BJ (cell line): ENCODE data around the gene CUBN. TPM values are rescaled to one million over a fixed set of nuclear protein-coding genes. Genes with fewer than 3 reads are reported as not detected.

Experiments
- CTCF ChIA-PET: fragments of 350-600 bp; formaldehyde crosslinking; extraction: SDS; loops from one replicate; lab custom pipeline; 2021; ENCODE audit warnings: antibody characterized with exemption, inconsistent platforms; lab: Yijun Ruan, JAX
- POLR2A ChIA-PET: fragments of 300-600 bp; sonication (Branson Sonifier 250); formaldehyde crosslinking; extraction: SDS; loops from one replicate; lab custom pipeline; 2021; ENCODE audit warnings: antibody characterized with exemption; lab: Charles Lee
- DNase-seq: peaks from one replicate; pipeline ENCODE4 v3.0.0-alpha.2; 2011; ENCODE audit warnings: low read depth
- H3K27me3 ChIP-seq: 2 replicates; pipeline ENCODE4 v1.6.0; 2011; ENCODE audit warnings: low read length; ENCODE audit not compliant: control insufficient read depth, insufficient read depth
- H3K36me3 ChIP-seq: 2 replicates; pipeline ENCODE4 v1.5.1; 2011; ENCODE audit warnings: low read length; ENCODE audit not compliant: control insufficient read depth, insufficient read depth
- H3K4me3 ChIP-seq: 2 replicates; pipeline ENCODE4 v1.5.1; 2011; ENCODE audit warnings: low read depth, mild to moderate bottlenecking, control low read depth, low read length
- polyA plus RNA-seq: library from polyadenylated mRNA; depleted of rRNA; stranded (reverse); fragments of >200 nt; gene quantifications from 2 replicates; pipeline ENCODE4 v1.2.3, GENCODE V29; 2011
- TF ChIP-seq, protein P1 (sequence below): IDR thresholded peaks from 2 replicates; pipeline ENCODE4 v1.5.1; 2011; ENCODE audit warnings: low read depth, mild to moderate bottlenecking, control low read depth, inconsistent platforms, low read length, moderate library complexity; ENCODE audit not compliant: insufficient read depth

Gene CUBN
- polyA plus RNA-seq, 1 experiment = 0.39 TPM

DNA sequence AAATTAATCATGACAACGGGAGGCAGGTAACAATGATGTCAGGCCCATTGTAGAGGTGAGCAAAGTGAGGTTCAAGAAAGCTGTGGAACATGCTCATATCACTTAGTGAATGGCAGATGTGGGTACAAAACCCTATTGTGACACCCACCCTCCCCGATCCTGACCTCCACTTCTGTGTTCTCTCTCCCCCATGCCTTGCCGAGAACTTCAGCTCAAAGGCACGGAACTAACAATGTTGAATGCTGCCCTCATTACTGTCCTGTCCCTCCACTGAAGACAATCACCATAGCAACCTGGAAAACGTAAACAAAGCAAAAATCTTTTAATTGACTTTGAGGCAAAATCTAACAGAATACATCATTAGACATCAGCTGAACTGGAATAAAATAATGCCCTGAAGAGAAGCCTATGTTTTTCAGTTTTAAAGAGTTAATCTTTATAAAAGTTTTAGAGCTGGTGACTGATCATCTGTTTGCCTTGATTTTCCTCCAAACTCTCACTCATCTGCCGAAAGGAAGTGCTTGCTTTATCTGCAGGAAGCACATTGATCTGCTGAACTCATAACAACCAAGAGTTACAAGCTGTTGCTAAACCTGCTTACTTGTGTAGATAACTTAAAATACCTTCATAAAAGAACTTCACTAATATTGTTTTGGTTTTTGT is 133.6 kb downstream of the CUBN start:
- TF ChIP-seq, protein P1, sequence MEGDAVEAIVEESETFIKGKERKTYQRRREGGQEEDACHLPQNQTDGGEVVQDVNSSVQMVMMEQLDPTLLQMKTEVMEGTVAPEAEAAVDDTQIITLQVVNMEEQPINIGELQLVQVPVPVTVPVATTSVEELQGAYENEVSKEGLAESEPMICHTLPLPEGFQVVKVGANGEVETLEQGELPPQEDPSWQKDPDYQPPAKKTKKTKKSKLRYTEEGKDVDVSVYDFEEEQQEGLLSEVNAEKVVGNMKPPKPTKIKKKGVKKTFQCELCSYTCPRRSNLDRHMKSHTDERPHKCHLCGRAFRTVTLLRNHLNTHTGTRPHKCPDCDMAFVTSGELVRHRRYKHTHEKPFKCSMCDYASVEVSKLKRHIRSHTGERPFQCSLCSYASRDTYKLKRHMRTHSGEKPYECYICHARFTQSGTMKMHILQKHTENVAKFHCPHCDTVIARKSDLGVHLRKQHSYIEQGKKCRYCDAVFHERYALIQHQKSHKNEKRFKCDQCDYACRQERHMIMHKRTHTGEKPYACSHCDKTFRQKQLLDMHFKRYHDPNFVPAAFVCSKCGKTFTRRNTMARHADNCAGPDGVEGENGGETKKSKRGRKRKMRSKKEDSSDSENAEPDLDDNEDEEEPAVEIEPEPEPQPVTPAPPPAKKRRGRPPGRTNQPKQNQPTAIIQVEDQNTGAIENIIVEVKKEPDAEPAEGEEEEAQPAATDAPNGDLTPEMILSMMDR = no peak
- Histone ChIP-seq H3K36me3 (no peaks in the 10 kb centered on the region), H3K4me3 (no peak overlapping the region), H3K27me3 (no peaks in the 10 kb centered on the region)
- ChIA-PET POLR2A (interaction anchor here (0.6 kb wide), 1 partner anchor 158 kb away, joined by 3 read pairs; no protein-coding TSS in a partner anchor), CTCF (interaction anchor here (1.0 to 1.7 kb wide), 4 partner anchors 9 to 233 kb away, joined by 3 to 5 read pairs (median 4); no protein-coding TSS in a partner anchor)
- DNase-seq = no peak

DNA sequence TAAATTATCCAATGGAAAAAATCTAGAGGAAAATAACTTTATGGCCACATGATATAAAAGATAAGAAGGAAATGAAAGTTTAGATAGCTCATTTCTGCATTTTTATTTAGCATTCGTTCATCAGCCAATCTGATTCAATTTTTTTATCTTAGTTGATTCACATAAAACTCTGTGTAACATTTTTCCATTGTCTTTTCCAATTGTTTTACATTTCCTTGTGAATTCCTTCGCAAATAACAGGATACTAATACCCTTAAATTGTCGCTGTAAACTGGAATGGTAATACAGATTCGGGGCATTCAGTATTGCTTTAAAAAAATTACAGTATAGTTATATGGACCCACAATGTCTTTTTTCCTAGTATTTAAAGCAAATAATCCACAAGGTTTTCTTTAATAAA is 136.4 kb downstream of the CUBN start:
- POLR2A ChIA-PET = interaction anchor here (0.9 kb wide), 1 partner anchor 101 kb away, joined by 3 read pairs; no protein-coding TSS in a partner anchor
- H3K36me3 ChIP-seq = no peaks in the 10 kb centered on the region
- TF ChIP-seq, protein P1 = no peak
- CTCF ChIA-PET = interaction anchor here (1.8 kb wide), 1 partner anchor 207 kb away, joined by 4 read pairs; no protein-coding TSS in a partner anchor
- no peaks in the 10 kb centered on the region for H3K27me3 ChIP-seq
- no peak overlapping the region for H3K4me3 ChIP-seq
- DNase-seq = no peak

DNA sequence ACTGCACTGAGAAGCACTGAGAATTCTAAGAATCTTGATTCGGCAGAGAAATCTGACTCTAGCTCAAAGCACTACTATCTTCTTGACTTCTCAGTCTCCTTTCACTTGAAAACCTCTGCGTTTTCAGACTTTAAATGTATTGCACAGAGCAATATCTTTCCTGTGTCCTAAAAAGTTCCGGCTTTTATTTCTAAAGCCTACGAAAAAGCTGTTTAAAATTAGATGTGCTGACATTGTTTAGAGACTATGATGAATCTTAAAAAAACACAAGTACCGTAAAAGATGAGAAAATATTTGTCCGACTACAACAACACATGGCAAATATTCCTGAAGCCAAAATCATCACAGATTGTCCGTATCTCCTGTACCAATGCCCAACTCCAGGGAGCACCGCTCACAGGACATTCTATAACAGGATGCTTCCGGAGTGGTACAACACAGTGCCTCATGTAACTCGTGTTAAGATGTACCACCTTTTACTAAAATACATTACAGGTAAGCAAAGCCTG is 136.9 kb downstream of the CUBN start:
- CTCF ChIA-PET = interaction anchor here (1.8 kb wide), 1 partner anchor 207 kb away, joined by 4 read pairs; no protein-coding TSS in a partner anchor
- POLR2A ChIA-PET = interaction anchor here (0.9 kb wide), 1 partner anchor 101 kb away, joined by 3 read pairs; no protein-coding TSS in a partner anchor
- no peaks in the 10 kb centered on the region for H3K27me3 ChIP-seq
- peak overlapping the region; percentile 20 for H3K4me3 ChIP-seq
- no peak for DNase-seq
- H3K36me3 ChIP-seq = no peaks in the 10 kb centered on the region
- TF ChIP-seq, protein P1 = no peak

DNA sequence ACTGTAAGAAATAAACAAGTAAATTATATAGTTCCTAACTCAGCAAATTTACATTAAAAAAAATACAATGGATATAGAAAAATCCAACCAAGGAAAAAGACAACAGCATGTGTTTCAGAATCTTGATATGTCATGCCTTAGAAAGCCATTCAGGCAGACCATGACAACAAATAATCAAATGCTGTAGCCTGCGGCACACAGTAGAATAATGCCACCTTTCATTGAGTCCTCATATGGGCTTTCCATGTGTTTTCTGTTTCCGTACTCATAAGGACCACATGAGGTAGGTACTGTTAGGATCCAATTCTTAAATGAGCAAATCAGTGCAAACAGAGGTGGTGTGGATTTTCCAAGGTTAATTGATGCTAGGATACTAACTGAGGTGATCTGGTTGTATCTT is 138.6 kb downstream of the CUBN start:
- ChIA-PET POLR2A (no interaction called here), CTCF (no interaction called here)
- DNase-seq = no peak
- Histone ChIP-seq H3K36me3 (no peaks in the 10 kb centered on the region), H3K4me3 (no peak overlapping the region), H3K27me3 (no peaks in the 10 kb centered on the region)
- TF ChIP-seq, protein P1 = no peak

DNA sequence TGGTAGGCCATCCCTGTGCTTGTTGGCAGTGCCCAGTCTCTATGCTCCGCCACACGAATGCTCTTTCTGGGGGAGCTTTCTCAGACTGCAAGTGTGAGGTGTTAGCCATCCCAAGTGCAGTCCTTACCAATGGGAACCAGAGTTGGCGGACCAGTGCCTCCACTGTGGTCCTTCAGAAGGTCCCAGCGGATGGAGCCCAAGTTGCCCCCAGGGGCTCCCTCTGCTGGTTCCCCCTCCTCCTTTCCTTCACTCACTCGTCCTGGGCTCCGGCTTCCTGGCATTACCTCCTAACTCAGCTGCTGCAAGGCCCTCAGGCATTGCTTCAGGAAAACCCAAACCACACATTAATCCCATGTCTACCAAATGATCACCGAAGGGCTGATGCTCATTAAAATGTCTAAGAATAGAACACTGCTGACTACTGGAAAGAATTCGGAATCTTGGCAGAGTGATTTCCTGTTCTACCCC is 139.8 kb downstream of the CUBN start:
- ChIA-PET CTCF (interaction anchor here (0.8 to 1.0 kb wide), 3 partner anchors 47 to 240 kb away, joined by 3 to 4 read pairs (median 4); no protein-coding TSS in a partner anchor), POLR2A (no interaction called here)
- Histone ChIP-seq H3K27me3 (no peaks in the 10 kb centered on the region), H3K4me3 (no peak overlapping the region), H3K36me3 (no peaks in the 10 kb centered on the region)
- no peak for DNase-seq
- TF ChIP-seq, protein P1 = no peak
